Measurements from ENCODE around the gene VPS37B.
"Not testable (repeated sequence)": the region's sequence is repeated elsewhere in the genome, so short reads cannot be mapped to it uniquely, and the experiment has no call there.

VPS37B gene

DNA sequence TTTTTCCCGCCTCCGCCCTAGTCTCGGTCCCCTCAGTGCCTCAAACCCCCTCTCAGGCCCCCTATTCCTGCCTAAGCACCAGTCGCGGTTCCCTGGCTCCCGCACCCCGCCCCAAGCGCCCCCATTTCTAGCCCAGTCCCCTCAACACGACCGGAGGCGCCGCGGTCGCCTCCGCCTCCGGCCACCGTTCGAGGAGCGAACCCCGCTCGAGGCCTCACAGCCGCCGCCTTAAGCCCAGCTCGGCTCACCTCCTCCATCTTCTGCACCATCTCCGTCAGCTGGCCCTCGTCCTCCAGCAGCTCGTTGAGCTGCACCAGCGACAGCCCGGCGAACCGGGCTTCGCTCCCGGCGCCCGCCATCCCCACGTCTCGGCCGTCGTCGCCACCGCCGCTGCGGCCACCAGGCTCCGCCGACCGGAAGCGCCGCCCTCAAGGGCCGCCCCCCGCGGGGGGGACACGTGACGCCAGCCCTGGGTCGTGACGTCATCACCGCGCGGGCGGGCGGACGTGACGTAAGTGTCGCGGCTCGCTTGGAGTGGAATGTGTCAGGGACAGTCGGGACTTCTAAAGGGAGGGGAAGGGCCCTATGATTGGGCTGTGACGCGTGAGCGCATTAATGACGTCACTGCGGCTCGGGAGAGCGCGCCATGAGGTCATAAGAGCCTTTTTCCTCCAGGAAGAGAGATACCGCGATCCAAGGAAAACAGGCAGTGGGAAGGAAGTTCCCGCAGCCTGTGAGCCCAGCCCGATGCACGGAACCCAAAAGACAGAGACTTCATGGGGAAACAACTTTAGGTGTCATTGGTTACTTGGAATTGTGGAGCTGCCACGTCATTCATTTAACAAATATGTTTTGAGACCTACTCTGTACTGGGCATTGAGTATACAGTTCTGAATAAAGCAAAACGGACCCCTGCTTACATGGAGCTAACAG lies at the start of gene VPS37B:
TSS of gene VPS37B (minus strand) at position 421 of the 933 bp plus-strand sequence. CDS start at position 359, 62 bp downstream.
- Mint-ChIP-seq H3K9me3 (no peaks in the 10 kb centered on the region), H3K27me3 (ENCODE audit: low read depth) (peaks cover 5% of the 10 kb centered on the region), H3K36me3 (ENCODE audit: low read depth) (no peaks in the 10 kb centered on the region), H3K4me3 (peak within 1 kb of the TSS; percentile 90 to 94 (median 91)), H3K4me1 (peaks cover 50% of the 10 kb centered on the region), H3K27ac (peak within 1 kb of the TSS; percentile 49 to 86 (median 80))
- no peak for TF ChIP-seq CTCF (IDR thresholded peaks at IDR 0.05; ENCODE audit: unreplicated experiment in 3 of 3)

DNA sequence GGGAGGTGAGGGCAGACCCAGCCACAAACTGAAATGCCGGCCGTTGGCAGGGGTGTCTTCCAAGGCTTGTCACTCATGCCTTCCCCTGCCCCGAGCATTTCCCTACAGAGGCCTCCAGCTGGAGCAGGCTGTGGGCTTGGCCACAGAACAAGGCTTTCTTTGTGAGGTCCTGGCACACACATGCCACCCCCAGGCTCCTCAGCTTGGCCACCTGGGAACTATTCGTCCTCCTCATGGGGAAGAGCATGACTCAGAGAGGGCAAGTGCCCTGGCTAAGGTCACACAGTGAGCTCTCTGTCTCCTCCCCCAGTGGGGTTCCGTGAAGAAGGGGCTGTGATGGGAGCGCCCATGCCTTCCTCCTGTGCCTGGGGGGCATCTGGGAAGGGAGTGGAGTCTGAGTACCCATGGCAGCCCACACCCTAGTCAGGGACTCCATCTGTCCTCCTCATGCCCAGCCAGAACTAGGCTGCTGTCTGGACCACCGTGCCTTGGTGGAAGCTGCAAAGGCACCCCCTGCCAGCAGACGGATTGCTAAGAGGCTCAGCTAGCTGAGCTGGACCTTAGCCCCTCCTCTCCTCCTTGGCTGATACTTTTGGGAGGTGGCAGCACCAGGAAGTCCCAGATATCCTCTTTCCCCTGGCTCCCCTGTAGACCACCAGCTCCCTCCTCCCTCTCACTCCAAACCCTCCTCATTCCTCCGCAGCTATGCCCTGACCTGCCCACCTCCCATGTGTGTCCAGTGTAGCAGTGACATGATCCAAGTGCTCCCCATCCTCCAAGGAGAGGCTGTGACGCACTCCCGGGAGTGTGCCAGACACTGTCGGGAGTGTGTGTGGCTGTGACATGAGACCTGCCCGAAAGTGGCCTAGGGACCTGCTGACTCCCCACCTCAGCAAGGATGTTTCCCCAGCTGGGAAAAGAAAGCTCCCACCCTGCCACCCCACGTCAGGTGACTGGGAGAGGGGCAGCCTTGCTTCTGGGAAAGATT lies 49.0 kb upstream of the VPS37B start:
- Mint-ChIP-seq H3K36me3 (ENCODE audit: low read depth) (peaks cover 7% of the 10 kb centered on the region), H3K27ac (no peak overlapping the region), H3K4me1 (peaks cover 10% of the 10 kb centered on the region), H3K27me3 (ENCODE audit: low read depth) (peaks cover 6% of the 10 kb centered on the region), H3K9me3 (no peaks in the 10 kb centered on the region), H3K4me3 (no peak overlapping the region)
- TF ChIP-seq CTCF (IDR thresholded peaks at IDR 0.05; ENCODE audit: unreplicated experiment in 3 of 3) = no peak

DNA sequence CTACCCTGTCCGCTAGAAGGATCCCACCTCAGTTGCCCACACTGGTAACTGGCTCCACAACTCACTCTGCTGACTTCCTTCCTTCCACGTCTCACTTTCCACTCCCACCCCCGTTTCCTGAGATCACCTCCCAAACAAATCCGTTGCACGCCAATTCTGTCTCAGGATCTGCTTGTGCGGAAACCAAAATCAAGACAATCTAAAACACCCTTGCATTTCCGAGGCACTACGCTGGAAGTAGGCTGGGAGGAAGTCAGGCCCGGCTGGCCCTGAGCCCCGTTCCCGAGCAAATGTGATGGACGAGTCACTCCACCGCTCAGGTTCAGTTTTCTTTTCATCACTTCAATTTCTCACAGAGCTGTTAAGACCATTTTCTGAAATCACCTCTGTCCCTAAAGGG lies 47.3 kb upstream of the VPS37B start:
- Mint-ChIP-seq H3K36me3 (ENCODE audit: low read depth) (peaks cover 6% of the 10 kb centered on the region), H3K4me3 (no peak overlapping the region), H3K27ac (peak overlapping the region in 2 of 3 experiments; percentile 23), H3K27me3 (ENCODE audit: low read depth) (peaks cover 3% of the 10 kb centered on the region), H3K4me1 (peaks cover 10% of the 10 kb centered on the region), H3K9me3 (no peaks in the 10 kb centered on the region)
- TF ChIP-seq CTCF (IDR thresholded peaks at IDR 0.05; ENCODE audit: unreplicated experiment in 3 of 3) = no peak

- Mint-ChIP-seq H3K27me3 (ENCODE audit: low read depth) (peaks cover 3% of the 10 kb centered on the region), H3K4me3 (no peak overlapping the region), H3K36me3 (ENCODE audit: low read depth) (peaks cover 4% of the 10 kb centered on the region), H3K9me3 (no peaks in the 10 kb centered on the region), H3K27ac (peak overlapping the region in 1 of 3 experiments; percentile 23), H3K4me1 (peaks cover 10% of the 10 kb centered on the region)
- no peak for TF ChIP-seq CTCF (IDR thresholded peaks at IDR 0.05; ENCODE audit: unreplicated experiment in 3 of 3)
These were observed 46.7 kb upstream of the VPS37B start for GRCh38 chr12:122942637-122943036.

- H3K9me3 Mint-ChIP-seq; H3K36me3 Mint-ChIP-seq (ENCODE audit: low read depth); H3K4me1 Mint-ChIP-seq; H3K27ac Mint-ChIP-seq; H3K27me3 Mint-ChIP-seq (ENCODE audit: low read depth); H3K4me3 Mint-ChIP-seq: not testable (repeated sequence)
These were observed 45.4 kb upstream of the VPS37B start for GRCh38 chr12:122941351-122941750.

- no peak overlapping the region for H3K4me3 Mint-ChIP-seq
- H3K9me3 Mint-ChIP-seq = no peaks in the 10 kb centered on the region
- H3K4me1 Mint-ChIP-seq = peaks cover 6% of the 10 kb centered on the region
- H3K36me3 Mint-ChIP-seq (ENCODE audit: low read depth) = peaks cover 4% of the 10 kb centered on the region
- no peak for TF ChIP-seq CTCF (IDR thresholded peaks at IDR 0.05; ENCODE audit: unreplicated experiment in 3 of 3)
- H3K27ac Mint-ChIP-seq = no peak overlapping the region
- H3K27me3 Mint-ChIP-seq (ENCODE audit: low read depth) = peaks cover 3% of the 10 kb centered on the region
These were observed 43.2 kb upstream of the VPS37B start for GRCh38 chr12:122939125-122939524.
